Measurements from ENCODE around the gene SMIM14.
"Not testable (repeated sequence)": the region's sequence is repeated elsewhere in the genome, so short reads cannot be mapped to it uniquely, and the experiment has no call there.

SMIM14 gene

DNA sequence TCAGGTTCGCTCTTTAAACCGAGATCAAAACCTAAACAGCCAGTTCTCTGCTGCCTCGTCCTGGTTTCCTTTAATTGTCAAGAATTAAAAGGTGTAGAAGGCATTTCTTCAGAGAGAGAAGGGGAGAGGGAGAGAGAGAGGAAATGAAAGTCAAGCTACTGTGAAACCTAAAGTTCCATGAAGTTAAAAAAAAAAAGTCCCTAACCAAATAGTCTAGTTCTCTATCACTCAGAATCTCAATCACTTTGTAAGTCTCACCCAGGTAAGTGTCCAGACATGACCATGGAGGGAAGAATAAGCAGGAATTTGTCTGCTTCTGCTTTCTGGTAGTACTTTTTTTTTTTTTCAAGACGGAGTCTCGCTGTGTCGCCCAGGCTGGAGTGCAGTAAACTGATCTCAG is 18.8 kb upstream of the SMIM14 start:
- H3K27ac ChIP-seq = no peak overlapping the region
- POLR2A ChIA-PET (ENCODE audit: low non-redundant PET) = interaction anchor here (0.6 kb wide), 1 partner anchor 144 kb away, joined by 3 read pairs; no protein-coding TSS in a partner anchor
- no peak for DNase-seq (ENCODE audit: low spot score)
- no peak for TF ChIP-seq CTCF (conservative IDR thresholded peaks at IDR 0.05; ENCODE audit: low read depth)
- CTCF ChIA-PET = no interaction called here

DNA sequence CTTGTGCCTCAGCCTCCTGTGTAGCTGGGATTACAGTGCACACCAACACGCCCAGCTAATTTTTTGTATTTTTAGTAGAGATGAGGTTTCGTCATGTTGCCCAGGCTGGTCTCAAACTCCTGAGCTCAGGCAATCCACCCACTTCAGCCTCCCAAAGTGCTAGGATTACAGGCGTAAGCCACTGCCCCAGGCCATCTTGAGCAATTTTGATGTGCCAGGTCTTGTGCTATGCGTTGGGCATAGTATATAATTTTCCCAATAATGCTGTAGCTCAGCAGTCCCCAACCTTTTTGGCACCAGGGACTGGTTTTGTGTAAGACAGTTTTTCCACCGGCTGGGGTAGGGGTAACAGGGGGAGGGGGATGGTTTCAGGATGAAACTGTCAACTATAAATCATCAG is 18.0 kb upstream of the SMIM14 start:
- CTCF ChIA-PET; H3K27ac ChIP-seq; DNase-seq (ENCODE audit: low spot score): not testable (repeated sequence)
- POLR2A ChIA-PET (ENCODE audit: low non-redundant PET) = interaction anchor here (0.6 kb wide), 1 partner anchor 18 kb away, joined by 4 read pairs; the partner anchor contains the start of gene SMIM14

DNA sequence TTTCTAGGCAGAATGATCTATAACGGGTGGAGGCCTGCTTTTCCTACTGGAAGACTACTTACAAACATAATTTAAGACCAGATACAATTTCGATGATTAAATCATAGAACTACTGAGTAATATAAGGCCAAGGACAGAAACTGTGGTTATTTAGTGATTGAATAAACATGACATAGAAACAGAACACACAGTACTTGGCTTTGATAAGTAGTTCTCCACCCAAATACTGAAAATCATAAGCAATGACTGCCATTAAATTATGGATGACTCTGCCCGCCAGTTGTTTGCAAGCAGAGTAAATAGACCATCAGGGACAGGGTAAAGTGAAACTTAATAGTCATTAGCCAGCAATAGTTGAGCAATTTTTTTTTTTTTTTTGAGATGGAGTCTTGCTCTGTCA is 17.2 kb upstream of the SMIM14 start:
- CTCF ChIA-PET = no interaction called here
- POLR2A ChIA-PET (ENCODE audit: low non-redundant PET) = no interaction called here
- TF ChIP-seq CTCF (conservative IDR thresholded peaks at IDR 0.05; ENCODE audit: low read depth) = no peak
- no peak overlapping the region for H3K27ac ChIP-seq
- no peak for DNase-seq (ENCODE audit: low spot score)

DNA sequence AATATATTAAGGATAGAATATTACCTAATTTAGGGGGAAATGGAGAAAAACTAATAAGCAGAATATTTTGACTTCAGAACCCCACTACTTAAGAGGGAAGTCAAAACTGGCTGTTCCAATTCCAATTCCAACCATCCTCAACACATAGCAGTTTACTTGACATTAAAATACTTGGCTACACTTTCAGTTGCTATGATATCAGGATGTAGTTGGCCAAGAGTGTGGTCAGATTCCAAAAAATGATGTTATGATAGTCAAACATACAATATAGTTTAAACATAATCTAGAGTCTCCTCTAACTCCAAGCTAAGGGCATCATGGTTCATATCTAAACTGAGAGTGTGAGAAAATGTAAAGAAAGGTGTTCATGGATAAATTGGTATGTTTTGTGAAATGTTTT is 16.5 kb upstream of the SMIM14 start:
- no peak for DNase-seq (ENCODE audit: low spot score)
- no peak overlapping the region for H3K27ac ChIP-seq
- POLR2A ChIA-PET (ENCODE audit: low non-redundant PET) = no interaction called here
- CTCF ChIA-PET = no interaction called here
- TF ChIP-seq CTCF (conservative IDR thresholded peaks at IDR 0.05; ENCODE audit: low read depth) = no peak

DNA sequence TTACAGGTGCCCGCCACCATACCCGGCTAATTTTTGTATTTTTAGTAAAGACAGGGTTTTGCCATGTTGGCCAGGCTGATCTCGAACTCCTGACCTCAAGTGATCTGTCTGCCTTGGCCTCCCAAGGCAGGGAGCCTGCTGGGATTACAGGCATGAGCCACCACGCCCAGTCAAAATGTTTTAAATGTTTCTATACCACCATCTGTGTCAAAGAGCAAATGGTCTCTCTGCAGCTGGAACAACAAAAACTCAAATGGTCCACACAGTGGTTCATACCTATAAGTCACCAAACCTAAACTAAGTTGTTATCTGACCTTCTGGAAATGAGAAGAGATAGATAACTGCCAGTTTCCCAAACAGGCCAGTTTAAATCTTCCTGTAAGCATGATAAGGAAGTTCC is 12.9 kb upstream of the SMIM14 start:
- DNase-seq (ENCODE audit: low spot score); CTCF ChIA-PET; H3K27ac ChIP-seq; POLR2A ChIA-PET (ENCODE audit: low non-redundant PET): not testable (repeated sequence)

DNA sequence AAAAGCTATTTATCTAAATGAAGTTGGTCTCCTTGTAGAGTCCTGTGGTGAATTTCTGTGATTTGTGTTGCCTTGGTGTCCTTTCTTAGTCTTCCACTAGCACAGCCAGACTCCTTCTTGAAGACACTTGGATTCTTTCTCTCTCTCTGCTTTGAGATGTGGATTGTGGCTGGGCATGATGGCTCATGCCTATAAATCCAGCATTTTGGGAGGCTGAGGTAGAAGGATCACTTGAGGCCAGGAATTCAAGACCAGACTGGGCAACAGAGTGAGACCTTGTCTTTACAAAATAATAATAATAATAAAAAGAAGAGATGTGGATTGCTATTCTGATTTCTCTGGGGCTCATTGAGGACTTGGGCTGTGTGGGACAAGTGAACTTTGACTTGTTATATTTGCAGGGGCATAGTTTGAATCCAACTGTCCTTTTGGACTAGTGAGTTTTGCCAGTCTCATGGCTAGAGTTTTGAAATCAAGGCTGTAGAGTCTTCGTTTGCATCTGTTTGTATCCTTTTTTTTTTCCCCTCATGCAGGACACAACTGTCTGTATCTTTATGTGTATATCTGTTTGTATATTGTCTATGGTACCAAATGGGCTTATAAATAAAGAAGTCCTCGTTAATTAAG is 11.1 kb upstream of the SMIM14 start:
- DNase-seq (ENCODE audit: low spot score) = no peak
- ChIA-PET CTCF (no interaction called here), POLR2A (ENCODE audit: low non-redundant PET) (no interaction called here)
- H3K27ac ChIP-seq = no peak overlapping the region
- no peak for TF ChIP-seq CTCF (conservative IDR thresholded peaks at IDR 0.05; ENCODE audit: low read depth)

DNA sequence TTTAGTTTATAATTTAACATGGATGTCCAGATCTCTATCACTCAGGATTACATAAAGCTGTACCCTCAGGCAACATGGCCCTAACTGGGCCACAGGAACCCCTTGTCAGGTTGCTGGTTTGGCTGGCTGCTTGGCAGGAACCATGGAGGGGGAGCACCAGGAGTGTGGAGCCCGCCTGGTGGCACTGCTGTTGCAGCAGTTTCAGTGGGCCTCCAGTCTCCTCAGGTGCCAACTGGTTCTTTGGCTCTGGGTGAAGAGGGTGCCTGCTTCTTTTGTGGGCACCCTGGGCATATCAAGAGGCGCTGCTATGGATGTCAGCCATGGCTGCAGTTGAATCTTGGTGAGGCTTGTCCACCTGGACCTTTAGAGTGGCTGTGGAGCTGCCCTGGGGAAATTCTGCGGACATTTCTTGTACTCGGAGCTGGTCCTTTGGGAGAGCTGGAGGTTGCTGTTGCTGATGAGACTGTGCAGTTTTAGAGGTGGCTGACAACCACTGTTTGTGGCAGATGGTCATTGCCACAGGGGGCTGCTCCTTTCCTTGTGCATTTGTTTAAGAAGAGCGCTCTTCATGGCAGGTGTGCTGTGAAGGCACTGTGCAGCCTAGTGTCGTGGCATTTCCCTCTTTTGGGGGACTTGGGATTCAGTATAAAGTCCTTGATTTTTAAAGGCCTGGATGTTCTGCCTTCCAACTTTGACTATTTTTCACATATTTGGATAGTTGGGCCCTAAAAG is 10.3 kb upstream of the SMIM14 start:
- no peak for TF ChIP-seq CTCF (conservative IDR thresholded peaks at IDR 0.05; ENCODE audit: low read depth)
- no peak for DNase-seq (ENCODE audit: low spot score)
- H3K27ac ChIP-seq = no peak overlapping the region
- ChIA-PET CTCF (no interaction called here), POLR2A (ENCODE audit: low non-redundant PET) (no interaction called here)

Data from RWPE1 (cell line).